Heart right ventricle (tissue), 16 donors: Measurements from ENCODE around the gene FOXJ2. TPM values are rescaled to one million over a fixed set of nuclear protein-coding genes. Genes with fewer than 3 reads are reported as not detected.
A peak's percentile ranks its signal among the peaks of the same experiment; 100 is the strongest.
"Not testable (repeated sequence)": the region's sequence is repeated elsewhere in the genome, so short reads cannot be mapped to it uniquely, and the experiment has no call there.

ENCODE experiments used
- ATAC-seq, 8 donors: fragments of 200-7000 bp; cut with Tn5 transposase; one replicate each; pipeline ENCODE4 v1.9.1; 2020; ENCODE audit warnings: mild to moderate bottlenecking in 8 of 8, moderate library complexity in 8 of 8, moderate number of reproducible peaks in 1 of 8
- DNase-seq, 2 donors: peaks; one replicate each; pipeline ENCODE4 v3.0.0-alpha.2; 2020
- H3K27ac ChIP-seq, 10 donors: fragments of 200-600 bp; sonication (generic) in 2 of 10; one replicate each; pipeline versions ENCODE4 v1.5.0 to v1.8.0; 2020 to 2022; ENCODE audit warnings: mild to moderate bottlenecking in 3 of 10
- H3K27me3 ChIP-seq, 7 donors: fragments of 200-600 bp; one replicate each; pipeline ENCODE4 v1.8.0; 2021 to 2022; ENCODE audit warnings: mild to moderate bottlenecking in 2 of 7
- H3K36me3 ChIP-seq, 9 donors: fragments of 200-600 bp; sonication (generic) in 1 of 9; one replicate each; pipeline versions ENCODE4 v1.5.0 to v1.8.0; 2020 to 2022; ENCODE audit warnings: mild to moderate bottlenecking in 2 of 9
- H3K4me1 ChIP-seq, 9 donors: fragments of 200-600 bp; sonication (generic) in 1 of 9; one replicate each; pipeline versions ENCODE4 v1.5.0 to v1.8.0; 2020 to 2022; ENCODE audit warnings: mild to moderate bottlenecking in 4 of 9
- H3K4me3 ChIP-seq, 10 donors: fragments of 200-600 bp; sonication (generic) in 2 of 10; one replicate each; pipeline versions ENCODE4 v1.5.0 to v1.8.0; 2020 to 2022; ENCODE audit warnings: mild to moderate bottlenecking in 7 of 10, moderate library complexity in 2 of 10
- H3K9me3 ChIP-seq, 11 donors: fragments of 200-600 bp in 10 of 11; sonication (generic) in 2 of 11; one replicate each; pipeline versions ENCODE4 v1.5.0 to v1.8.0; 2013 to 2022; ENCODE audit warnings: mild to moderate bottlenecking in 2 of 11, control low read depth in 1 of 11, moderate library complexity in 1 of 11
- CTCF ChIP-seq, 9 donors: fragments of 200-600 bp; sonication (generic) in 2 of 9; IDR thresholded peaks; one replicate each; pipeline versions ENCODE4 v1.5.0 to v1.8.0; 2021 to 2022; ENCODE audit warnings: antibody characterized with exemption in 9 of 9, mild to moderate bottlenecking in 5 of 9, moderate library complexity in 1 of 9
- WGBS, 2 donors: extraction: QIAGEN DNeasy Blood & Tissue Kit; methylation state at CpG; one replicate each; pipeline ENCODE4 v1.1.7; 2013; ENCODE audit warnings: inconsistent platforms in 1 of 2; 5-methylcytosine and 5-hydroxymethylcytosine counted together
- intact Hi-C, 10 donors: fragments of 100-400 bp; cut with DNase I; formaldehyde crosslinking; loops; one replicate each; pipeline versions ENCODE4 v1.11.1 to v1.14.2; 2022
- polyA plus RNA-seq, 2 donors: library from polyadenylated mRNA; stranded (reverse); fragments of 200-250 nt; gene quantifications; one replicate each; pipeline ENCODE4 v1.2.3, GENCODE V29; 2013
- total RNA-seq, 10 donors: library from RNA; stranded (reverse); fragmentation: NEBNext Ultra II Directional in 3 of 10; extraction: Animal tissue kit (Norgen Biotek cat#: 25700) in 3 of 10; gene quantifications; one replicate each; pipeline versions ENCODE4 v1.2.1 to v1.2.4, GENCODE V29; 2021 to 2023
- donor health status: Arrhythmogenic right ventricular cardiomyopathy.
- donor health status: ischemic (EF 13 %, LVEDD 7.1; RV severe dilation, severe dysfunction).
- donor health status: healthy with polysubstance abuse.
- donor health status: DM: no; HTN: yes; CAD: no.
- donor health status: DM: no; HTN: no; CAD: no.
- donor health status: ischemic (EF 25% LVEDD 6.9; RV normal size, moderate dysfunction).
- donor health status: ischemic (EF 25% LVEDD 5.7; RV mildly dilated, moderate dysfunction).
- donor health status: healthy.
- donor health status: DM: yes; HTN: yes; CAD: no.
- donor health status: Ischemic cardiomyopathy.
- donor health status: ischemic (EF 35%, LVEDD 5.7; RV mildly dilated, moderate dysfunction).
- donor health status: nonischemic (EF 11% LVEDD 7.7; RV severe dilation, severe dysfunction).
- donor health status: DM: yes; HTN: yes; CAD: no.
- donor health status: PGD.
- donor health status: ischemic (EF 29% LVEDD 5.4; RV normal size, mild dysfunction).
- donor health status: nonischemic (EF 23%, LVEDD 6.1; RV moderate dilation, normal function).

The FOXJ2 gene
- total and polyA plus RNA-seq, 12 donors = 8.7 to 29.4 (median 23.6) TPM

- no peak overlapping the region for H3K27ac ChIP-seq
- 73 to 79% methylated on average over 3 of the region's 3 CpGs for WGBS, 2 donors
- H3K27me3 ChIP-seq = no peaks in the 10 kb centered on the region
- intact Hi-C loops = loop anchor here in 1 of 10 donors (5.0 kb wide), 1 partner anchor 52 kb away; the partner anchor contains the start of gene NECAP1
- no peak overlapping the region for H3K4me3 ChIP-seq
- DNase-seq = no peak
- no peak for ATAC-seq
- H3K9me3 ChIP-seq = no peaks in the 10 kb centered on the region
- peaks cover 0 to 1% (median 0%) of the 10 kb centered on the region in 9 donors for H3K36me3 ChIP-seq
- TF ChIP-seq CTCF (IDR thresholded peaks at IDR 0.05) = no peak
- H3K4me1 ChIP-seq = peaks cover 2 to 43% (median 27%) of the 10 kb centered on the region in 9 donors
Observed at GRCh38 chr12:8030189-8030588, 2.3 kb upstream of the FOXJ2 start.

- intact Hi-C loops = loop anchor here in 1 of 10 donors (5.0 kb wide), 1 partner anchor 51 kb away; the partner anchor contains the start of gene NECAP1
- H3K27ac ChIP-seq, H3K4me3 ChIP-seq, H3K27me3 ChIP-seq, DNase-seq, H3K36me3 ChIP-seq, ATAC-seq, H3K9me3 ChIP-seq: not testable (repeated sequence)
- peaks cover 8 to 48% (median 33%) of the 10 kb centered on the region in 9 donors for H3K4me1 ChIP-seq
- 97 to 98% methylated on average over 23 of the region's 23 CpGs for WGBS, 2 donors
Observed at GRCh38 chr12:8031017-8031416, 1.5 kb upstream of the FOXJ2 start.

GRCh38 chr12:8031872-8032241 is 659 bp upstream of the FOXJ2 start:
- Histone ChIP-seq H3K36me3 (no peaks in the 10 kb centered on the region), H3K27ac (peak overlapping the region; percentile 78 to 99 (median 98)), H3K4me3 (peak overlapping the region; percentile 32 to 99 (median 85)), H3K27me3 (no peaks in the 10 kb centered on the region), H3K4me1 (peaks cover 11 to 55% (median 41%) of the 10 kb centered on the region in 9 donors), H3K9me3 (no peaks in the 10 kb centered on the region)
- WGBS, 2 donors = 38 to 41% methylated on average over 5 of the region's 5 CpGs
- no peak for TF ChIP-seq CTCF (IDR thresholded peaks at IDR 0.05)
- ATAC-seq (no peak), DNase-seq (peak in 1 of 2 donors; percentile 28)
- intact Hi-C loops = loop anchor here in 1 of 10 donors (5.0 kb wide), 1 partner anchor 50 kb away; the partner anchor contains the start of gene NECAP1

DNA sequence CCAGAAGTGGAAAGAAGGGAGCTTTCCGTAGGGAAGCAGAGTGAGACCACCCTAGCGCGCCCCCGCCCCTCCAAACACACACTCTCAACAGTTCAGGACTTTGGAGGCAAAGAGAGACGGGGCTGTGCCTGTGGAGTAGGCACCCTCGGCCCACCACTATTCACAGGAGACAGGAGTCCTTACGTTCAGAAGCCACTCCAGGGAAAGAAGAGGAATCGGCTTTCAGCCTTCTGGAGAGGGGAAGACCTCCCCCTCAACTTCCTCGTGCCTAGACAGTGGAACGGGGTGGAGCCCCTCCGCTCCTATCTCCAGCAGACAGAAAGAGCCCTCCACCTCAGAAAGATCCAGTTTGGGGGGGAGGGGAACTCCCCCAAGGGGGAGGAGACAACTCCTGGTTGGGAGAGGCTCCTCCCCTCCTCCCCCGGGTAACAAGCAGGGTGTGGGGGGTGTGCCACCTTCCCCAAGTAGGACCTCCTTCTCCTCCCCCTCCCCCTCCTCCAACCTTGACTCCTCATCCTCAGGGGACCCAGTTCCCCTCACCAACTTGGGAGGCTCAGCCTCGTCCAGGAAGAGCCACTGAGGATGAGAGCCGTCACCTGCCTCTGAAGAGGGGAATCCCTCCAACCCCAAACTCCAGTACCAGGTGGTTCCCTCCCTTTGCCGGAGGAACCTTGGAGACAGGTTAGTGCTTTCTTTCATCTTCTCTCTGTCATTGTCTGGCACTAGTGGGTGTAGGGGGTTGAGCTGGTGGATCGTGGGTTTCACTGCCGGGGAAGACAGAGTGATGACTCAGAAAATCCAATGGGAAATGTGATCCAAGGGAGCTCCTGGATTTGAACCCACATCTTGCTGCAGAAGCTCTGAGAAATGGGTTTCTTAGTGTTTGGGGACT is 883 bp downstream of the FOXJ2 start:
- WGBS, 2 donors = 3% methylated on average over 17 of the region's 17 CpGs
- H3K4me1 ChIP-seq = peaks cover 22 to 63% (median 57%) of the 10 kb centered on the region in 9 donors
- peak; percentile 46 to 71 for DNase-seq

More for the DNA sequence above, 883 bp downstream of the FOXJ2 start:
- peak overlapping the region; percentile 78 to 99 (median 98) for H3K27ac ChIP-seq
- no peaks in the 10 kb centered on the region for H3K27me3 ChIP-seq
- no peaks in the 10 kb centered on the region for H3K36me3 ChIP-seq
- peak; percentile 32 to 78 (median 64) for ATAC-seq
- no peak for TF ChIP-seq CTCF (IDR thresholded peaks at IDR 0.05)
- no peaks in the 10 kb centered on the region for H3K9me3 ChIP-seq
- peak overlapping the region; percentile 70 to 99 (median 86) for H3K4me3 ChIP-seq
- intact Hi-C loops = loop anchor here in 2 of 10 donors (2.0 to 5.0 kb wide), 2 partner anchors 47 to 49 kb away; partner anchors contain the start of gene NECAP1 (in 1 of the 2)
